HEK293T (cell line): ENCODE measurements around the gene SH3RF3.

Source experiments
- CTCF ChIA-PET: fragments of 350-600 bp; formaldehyde crosslinking; extraction: SDS; loops from one replicate; lab custom pipeline; 2021; ENCODE audit warnings: antibody characterized with exemption, inconsistent platforms; lab: Yijun Ruan, JAX
- POLR2A ChIA-PET: fragments of 350-600 bp; formaldehyde crosslinking; extraction: SDS; loops from one replicate; lab custom pipeline; 2020; ENCODE audit warnings: antibody characterized with exemption, inconsistent platforms; lab: Yijun Ruan, JAX
- DNase-seq: peaks from one replicate; pipeline ENCODE4 v3.0.0; 2012; ENCODE audit warnings: mixed read lengths; ENCODE audit errors: extremely low spot score
- ARNT ChIP-seq: fragments of 450-650 bp; IDR thresholded peaks from 2 replicates; pipeline ENCODE4 v1.6.1; 2017; ENCODE audit warnings: mild to moderate bottlenecking
- BHLHE40 ChIP-seq: fragments of 450-650 bp; IDR thresholded peaks from 2 replicates; pipeline ENCODE4 v1.6.1; 2016; ENCODE audit warnings: mild to moderate bottlenecking, moderate library complexity, borderline replicate concordance
- CTBP1 ChIP-seq: fragments of 450-650 bp; IDR thresholded peaks from 2 replicates; pipeline ENCODE4 v1.6.1; 2016; ENCODE audit warnings: borderline replicate concordance
- ELF4 ChIP-seq: fragments of 450-650 bp; IDR thresholded peaks from 2 replicates; pipeline ENCODE4 v1.6.1; 2017; ENCODE audit warnings: antibody characterized with exemption
- FOXA1 ChIP-seq: fragments of 450-650 bp; IDR thresholded peaks from 2 replicates; pipeline ENCODE4 v1.6.1; 2016; ENCODE audit warnings: mild to moderate bottlenecking
- FOXK2 ChIP-seq: fragments of 450-650 bp; IDR thresholded peaks from 2 replicates; pipeline ENCODE4 v1.6.1; 2016; ENCODE audit warnings: mild to moderate bottlenecking
- FOXM1 ChIP-seq: fragments of 450-650 bp; IDR thresholded peaks from 2 replicates; pipeline ENCODE4 v1.6.1; 2017; ENCODE audit warnings: mild to moderate bottlenecking, borderline replicate concordance
- HDGF ChIP-seq: fragments of 450-650 bp; IDR thresholded peaks from 2 replicates; pipeline ENCODE4 v1.6.1; 2017; ENCODE audit warnings: antibody characterized with exemption, borderline replicate concordance
- L3MBTL2 ChIP-seq: fragments of 450-650 bp; conservative IDR thresholded peaks from 2 replicates; pipeline ENCODE4 v1.6.1; 2016; ENCODE audit warnings: mild to moderate bottlenecking
- LEF1 ChIP-seq: fragments of 450-650 bp; IDR thresholded peaks from 2 replicates; pipeline ENCODE4 v1.6.1; 2017; ENCODE audit warnings: mild to moderate bottlenecking, borderline replicate concordance
- NFRKB ChIP-seq: fragments of 450-650 bp; IDR thresholded peaks from 2 replicates; pipeline ENCODE4 v1.6.1; 2016; ENCODE audit warnings: mild to moderate bottlenecking, moderate library complexity
- SP1 ChIP-seq: fragments of 450-650 bp; IDR thresholded peaks from 2 replicates; pipeline ENCODE4 v1.6.1; 2017
- SUZ12 ChIP-seq: fragments of 450-650 bp; IDR thresholded peaks from 2 replicates; pipeline ENCODE4 v1.6.1; 2016; ENCODE audit warnings: mild to moderate bottlenecking
- TARDBP ChIP-seq: fragments of 450-650 bp; IDR thresholded peaks from 2 replicates; pipeline ENCODE4 v1.6.1; 2016
- ZNF384 ChIP-seq: fragments of 450-650 bp; IDR thresholded peaks from 2 replicates; pipeline ENCODE4 v1.6.1; 2016
- TF ChIP-seq, protein P1 (sequence below): fragments of 450-650 bp; IDR thresholded peaks from 2 replicates; pipeline ENCODE4 v1.6.1; 2016

The SH3RF3 gene

GRCh38 chr2:109514857-109515256, 385.9 kb downstream of the SH3RF3 start:
- CTCF ChIA-PET: no interaction called here

DNA sequence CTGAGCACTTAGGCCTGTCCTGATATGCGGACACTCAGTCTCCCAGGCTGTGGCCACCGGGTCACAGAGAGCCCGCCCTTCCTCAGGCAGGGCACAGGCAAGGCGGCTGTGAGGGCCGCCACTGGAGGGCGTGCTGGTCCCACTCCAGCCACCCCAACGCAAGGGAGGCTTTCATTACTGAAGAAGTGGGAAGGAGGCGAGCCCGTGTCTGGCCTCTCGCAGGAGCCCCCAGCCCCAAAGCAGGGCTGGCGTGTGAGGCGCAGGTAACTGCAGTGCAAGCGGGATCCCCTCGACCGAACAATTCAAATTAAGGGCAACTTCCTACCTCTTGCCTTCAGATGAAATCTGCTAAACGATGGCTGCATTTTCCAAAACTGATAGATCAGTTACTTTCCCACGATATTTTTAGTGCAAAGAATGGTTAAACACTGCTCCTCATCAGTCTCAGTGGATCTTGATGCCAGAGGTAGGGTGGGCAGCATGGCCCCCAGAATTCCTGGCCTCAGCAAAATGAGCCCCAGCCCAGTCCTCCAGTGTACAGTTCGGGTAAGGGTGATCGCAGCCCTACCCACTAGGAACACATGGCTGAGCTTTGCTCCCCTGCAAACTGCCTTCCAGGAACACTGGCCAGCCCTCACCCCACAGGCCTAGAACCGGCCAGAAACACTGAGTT, 387.6 kb downstream of the SH3RF3 start:
- ChIA-PET POLR2A (no interaction called here), CTCF (interaction anchor here (0.6 to 0.7 kb wide), 2 partner anchors 198 to 420 kb away, joined by 3 read pairs; no protein-coding TSS in a partner anchor)
- peak; percentile 86 for DNase-seq
- TF ChIP-seq, protein P1, sequence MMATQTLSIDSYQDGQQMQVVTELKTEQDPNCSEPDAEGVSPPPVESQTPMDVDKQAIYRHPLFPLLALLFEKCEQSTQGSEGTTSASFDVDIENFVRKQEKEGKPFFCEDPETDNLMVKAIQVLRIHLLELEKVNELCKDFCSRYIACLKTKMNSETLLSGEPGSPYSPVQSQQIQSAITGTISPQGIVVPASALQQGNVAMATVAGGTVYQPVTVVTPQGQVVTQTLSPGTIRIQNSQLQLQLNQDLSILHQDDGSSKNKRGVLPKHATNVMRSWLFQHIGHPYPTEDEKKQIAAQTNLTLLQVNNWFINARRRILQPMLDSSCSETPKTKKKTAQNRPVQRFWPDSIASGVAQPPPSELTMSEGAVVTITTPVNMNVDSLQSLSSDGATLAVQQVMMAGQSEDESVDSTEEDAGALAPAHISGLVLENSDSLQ: no peak
- no peak for TF ChIP-seq NFRKB
- no peak for TF ChIP-seq FOXK2
- no peak for TF ChIP-seq LEF1
- no peak for TF ChIP-seq ZNF384
- no peak for TF ChIP-seq FOXA1
- no peak for TF ChIP-seq L3MBTL2
- TF ChIP-seq FOXM1: no peak
- no peak for TF ChIP-seq ARNT
- no peak for TF ChIP-seq TARDBP
- TF ChIP-seq HDGF: no peak
- no peak for TF ChIP-seq CTBP1
- no peak for TF ChIP-seq SP1
- TF ChIP-seq SUZ12: no peak

More at GRCh38 chr2:109514857-109515256, 385.9 kb downstream of the SH3RF3 start:
- DNase-seq: no peak
- TF ChIP-seq TARDBP (no peak), FOXM1 (no peak), SUZ12 (no peak), BHLHE40 (no peak), LEF1 (no peak), NFRKB (no peak), ELF4 (no peak)
- TF ChIP-seq, protein P1: no peak
- POLR2A ChIA-PET: no interaction called here

- ChIA-PET CTCF (interaction anchor here (0.6 to 0.7 kb wide), 2 partner anchors 197 to 421 kb away, joined by 3 read pairs; no protein-coding TSS in a partner anchor), POLR2A (no interaction called here)
- TF ChIP-seq CTBP1 (no peak), FOXK2 (no peak), SP1 (no peak), FOXM1 (no peak), ARNT (no peak), SUZ12 (no peak), ELF4 (no peak), LEF1 (no peak), HDGF (no peak)
- TF ChIP-seq, protein P1: no peak
- DNase-seq: no peak
These were observed 388.3 kb downstream of the SH3RF3 start for GRCh38 chr2:109517118-109517889.

DNA sequence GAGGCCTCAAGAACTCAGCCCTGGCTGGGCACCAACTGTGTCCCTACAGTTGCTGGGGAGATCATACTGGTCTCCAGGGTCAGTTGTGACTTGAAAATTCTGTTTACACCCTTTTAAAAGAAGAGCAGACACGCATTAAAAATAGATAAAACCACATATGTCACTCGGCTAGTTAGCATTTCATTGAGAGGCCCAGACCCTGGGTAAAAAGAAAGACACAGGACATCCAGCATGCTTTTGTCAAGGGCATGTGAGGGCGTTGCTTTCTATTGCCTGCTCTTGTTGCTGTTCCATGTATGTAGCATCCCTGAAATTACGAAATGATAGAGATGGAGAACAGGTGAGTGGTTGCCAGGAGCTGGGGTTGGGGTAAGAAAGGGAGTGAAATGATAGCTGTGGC, 390.5 kb downstream of the SH3RF3 start:
- TF ChIP-seq LEF1 (no peak), ELF4 (no peak), SP1 (no peak), BHLHE40 (no peak), ARNT (no peak), CTBP1 (no peak), FOXK2 (no peak), L3MBTL2 (no peak), TARDBP (no peak), SUZ12 (no peak), NFRKB (no peak), FOXA1 (no peak), FOXM1 (no peak), HDGF (no peak), ZNF384 (no peak)
- TF ChIP-seq, protein P1: no peak
- DNase-seq: no peak
- CTCF ChIA-PET: no interaction called here
- POLR2A ChIA-PET: no interaction called here
